Hepatic stellate cell (primary cell): ENCODE measurements around the gene VPS18.
A peak's percentile ranks its signal among the peaks of the same experiment; 100 is the strongest.

Experiments
- DNase-seq: peaks from one replicate; pipeline ENCODE4 v3.0.0; 2011; ENCODE audit warnings: low spot score

The VPS18 gene

GRCh38 chr15:40869686-40870085 lies 24.6 kb upstream of the VPS18 start:
- no peak for DNase-seq

GRCh38 chr15:40870716-40871115 lies 23.5 kb upstream of the VPS18 start:
- no peak for DNase-seq

- DNase-seq: no peak
These were observed 22.3 kb upstream of the VPS18 start for GRCh38 chr15:40871749-40872617.

GRCh38 chr15:40872791-40873693 lies 21.2 kb upstream of the VPS18 start:
- DNase-seq: no peak

GRCh38 chr15:40873694-40874561 lies 20.3 kb upstream of the VPS18 start, which contains the start of gene RHOV:
TSS of gene RHOV (minus strand) at chr15:40874234. CDS start at chr15:40874139, 95 bp downstream.
- peak; percentile 52 for DNase-seq

- no peak for DNase-seq
These were observed 18.1 kb upstream of the VPS18 start for GRCh38 chr15:40875991-40876730.

GRCh38 chr15:40877694-40878093 lies 16.6 kb upstream of the VPS18 start:
- no peak for DNase-seq

GRCh38 chr15:40878785-40879184 lies 15.5 kb upstream of the VPS18 start:
- no peak for DNase-seq

- no peak for DNase-seq
These were observed 14.6 kb upstream of the VPS18 start for GRCh38 chr15:40879609-40880008.

GRCh38 chr15:40881351-40881750 lies 12.9 kb upstream of the VPS18 start:
- no peak for DNase-seq

- DNase-seq: no peak
These were observed 7.7 kb upstream of the VPS18 start for GRCh38 chr15:40886586-40886985.

GRCh38 chr15:40889112-40889511 lies 5.1 kb upstream of the VPS18 start:
- DNase-seq: no peak

- DNase-seq: no peak
These were observed 3.1 kb upstream of the VPS18 start for GRCh38 chr15:40891138-40891537.

GRCh38 chr15:40891810-40892446 lies 2.3 kb upstream of the VPS18 start:
- DNase-seq: peak; percentile 59

GRCh38 chr15:40892447-40893012 lies 1.7 kb upstream of the VPS18 start:
- no peak for DNase-seq

- no peak for DNase-seq
These were observed 1.1 kb upstream of the VPS18 start for GRCh38 chr15:40893019-40893670.

GRCh38 chr15:40894681-40895448 lies 615 bp downstream of the VPS18 start:
- peak; percentile 87 for DNase-seq

GRCh38 chr15:40899536-40900207 lies 5.4 kb downstream of the VPS18 start:
- DNase-seq: no peak
